HL-60/S4 (cell line): ENCODE measurements around the gene LSM14A.
"Not testable (repeated sequence)": the region's sequence is repeated elsewhere in the genome, so short reads cannot be mapped to it uniquely, and the experiment has no call there.

Experiments used
- in situ Hi-C: fragments of 300-500 bp; cut with MboI; formaldehyde crosslinking; loops from 2 replicates; pipeline ENCODE4 v1.14.3; 2022; ENCODE audit warnings: low sequenced_read_pairs

The LSM14A gene

DNA sequence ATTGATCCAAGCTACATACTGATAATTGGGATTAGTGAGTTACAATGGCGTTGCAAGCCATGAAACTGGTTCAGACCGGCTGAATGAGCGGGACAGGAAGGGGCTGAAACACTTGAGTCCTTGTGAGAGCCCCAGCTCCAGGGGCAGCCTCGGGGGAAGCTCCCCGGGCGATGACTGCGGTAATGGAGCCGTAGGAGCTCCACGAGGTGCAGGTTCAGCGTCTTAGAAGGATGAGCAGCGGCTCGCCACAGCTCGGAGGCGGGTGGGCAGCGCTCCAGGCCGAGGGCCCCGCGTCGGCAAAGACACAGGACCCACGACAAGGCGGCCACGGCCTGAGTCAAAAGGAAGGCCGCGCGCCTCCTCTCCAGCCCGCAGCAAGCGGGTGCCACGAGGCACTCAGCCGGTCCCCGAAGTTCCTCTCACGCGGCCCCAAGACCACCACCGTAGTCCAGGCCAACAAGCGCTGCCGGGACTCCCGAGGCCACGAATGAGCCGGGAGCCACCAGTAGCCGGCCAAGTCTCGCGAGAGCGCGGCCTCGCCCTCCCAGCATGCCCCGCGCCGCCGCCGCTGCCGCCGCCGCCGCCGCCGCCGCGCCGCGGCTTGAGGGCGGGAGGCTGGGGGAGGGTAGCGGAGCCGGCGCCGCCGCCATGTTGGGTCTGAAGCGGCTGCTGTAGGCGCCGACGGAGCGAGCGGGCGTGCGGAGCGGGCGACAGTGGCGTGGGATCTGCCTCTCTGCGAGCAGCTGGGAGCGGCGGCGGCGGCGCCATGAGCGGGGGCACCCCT, at the start of gene LSM14A:
Gene LSM14A (plus strand): TSS at position 628 of the 784 bp plus-strand sequence. CDS start 139 bp downstream, at position 767.
- in situ Hi-C loops, result no loop called here

DNA sequence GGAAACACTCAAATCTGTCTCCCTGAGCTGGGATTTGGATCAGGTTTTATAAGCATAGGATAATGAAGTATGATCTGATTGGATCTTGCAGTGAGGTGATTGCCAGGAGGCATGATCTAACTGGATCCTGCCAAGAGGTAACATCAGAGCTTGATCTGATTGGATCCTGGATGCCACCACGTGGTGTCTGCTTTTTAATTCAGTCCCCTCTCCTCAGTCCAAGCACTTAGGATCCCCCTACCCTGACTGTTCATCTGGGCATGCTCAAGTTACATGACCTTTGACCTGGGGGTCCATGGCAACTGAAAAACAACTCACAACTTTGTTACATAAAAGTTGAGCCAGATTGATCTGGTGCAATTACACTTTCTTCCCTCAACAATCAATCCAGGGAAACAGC, 47.5 kb upstream of the LSM14A start:
- in situ Hi-C loops, result loop anchor here (25.0 kb wide), 1 partner anchor 688 kb away; no protein-coding TSS in a partner anchor

DNA sequence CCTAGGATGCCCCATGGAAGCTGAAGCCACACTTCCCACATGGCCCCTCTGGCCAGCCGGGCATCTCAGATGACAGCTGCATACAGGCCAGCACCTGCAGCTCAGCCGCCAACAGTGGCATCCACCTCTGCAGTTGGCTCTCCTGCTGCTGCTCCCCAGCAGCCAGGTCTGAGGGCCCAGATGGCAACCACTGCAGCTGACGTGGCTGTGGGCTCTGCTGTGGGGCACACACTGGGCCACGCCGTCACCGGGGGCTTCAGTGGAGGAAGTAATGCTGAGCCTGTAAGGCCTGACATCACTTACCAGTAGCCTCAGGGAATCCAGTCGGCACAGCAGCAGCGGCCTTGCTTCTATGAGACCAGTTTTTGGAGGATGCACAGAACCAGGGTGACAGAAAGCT, 45.3 kb upstream of the LSM14A start:
- in situ Hi-C loops, result no loop called here

DNA sequence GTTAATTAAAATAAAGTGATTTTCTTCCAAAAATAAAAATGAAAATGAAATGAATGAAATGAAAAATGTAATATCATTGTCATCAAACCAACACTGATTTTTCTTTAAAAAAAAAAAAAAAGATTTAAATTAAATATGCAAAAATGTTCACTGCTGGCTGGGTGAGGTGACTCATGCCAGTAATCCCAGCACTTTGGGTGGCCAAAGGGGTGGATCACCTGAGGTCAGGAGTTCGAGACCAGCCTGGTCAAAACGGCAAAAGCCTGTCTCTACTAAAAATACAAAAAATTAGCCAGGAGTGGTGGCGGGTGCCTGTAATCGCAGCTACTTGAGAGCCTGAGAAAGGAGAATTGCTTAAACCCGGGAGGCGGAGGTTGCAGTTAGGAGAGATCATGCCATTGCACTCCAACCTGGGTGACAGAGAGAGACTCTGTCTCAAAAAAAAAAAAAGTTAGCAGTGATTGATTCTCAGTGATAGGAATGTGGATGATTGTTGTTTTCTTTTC, 44.6 kb upstream of the LSM14A start:
- in situ Hi-C loops, result no loop called here

DNA sequence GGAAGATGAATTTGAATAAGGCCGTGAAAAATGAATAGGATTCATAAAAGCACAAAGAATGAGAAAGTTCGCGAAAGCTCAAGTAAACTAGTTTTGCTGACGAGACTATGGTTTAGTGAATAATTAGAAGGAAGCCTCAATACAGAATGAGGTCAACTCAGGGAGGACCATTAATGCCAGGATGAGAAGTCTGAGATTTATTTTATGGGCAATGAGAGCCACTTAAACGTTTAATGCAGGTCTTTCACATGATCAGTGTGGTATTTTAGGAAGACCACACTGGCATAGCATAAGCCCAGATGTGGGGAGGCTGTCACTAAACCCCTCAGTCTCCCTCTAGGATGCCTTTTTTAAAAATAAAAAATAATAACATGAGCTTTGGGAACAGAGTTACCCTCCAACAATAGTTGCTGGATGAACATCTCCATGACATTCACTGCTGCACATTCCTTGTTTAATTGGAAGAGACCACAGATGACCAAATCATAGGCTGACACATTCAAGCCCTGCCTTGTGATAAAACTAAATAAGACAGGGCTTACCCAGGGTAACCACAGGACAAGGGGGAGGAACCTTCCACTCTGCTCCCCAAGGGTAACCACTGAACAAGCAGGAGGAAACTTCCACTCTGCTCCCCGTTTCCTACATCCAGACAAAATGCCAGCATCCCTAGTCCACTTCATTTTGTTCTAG, 43.6 kb upstream of the LSM14A start:
- in situ Hi-C loops, result no loop called here

DNA sequence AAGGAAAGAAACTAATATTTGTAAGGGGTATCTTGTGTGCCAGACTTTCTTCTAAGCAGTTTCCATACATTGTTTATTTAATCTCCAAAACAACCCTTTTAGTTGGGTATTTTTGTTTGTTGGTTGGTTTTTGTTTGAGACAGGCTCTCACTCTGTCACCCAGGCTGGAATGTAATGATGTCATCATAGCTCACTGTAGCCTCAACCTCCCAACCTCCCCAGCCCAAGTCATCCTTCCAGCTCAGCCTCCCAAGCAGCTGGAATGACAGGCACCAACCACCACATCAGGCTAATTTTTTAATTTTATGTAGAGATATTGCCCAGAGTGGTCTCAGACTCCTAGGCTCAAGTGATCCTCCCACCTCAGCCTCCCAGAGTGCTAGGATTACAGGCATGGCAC, 41.2 kb upstream of the LSM14A start:
- in situ Hi-C loops, result no loop called here

DNA sequence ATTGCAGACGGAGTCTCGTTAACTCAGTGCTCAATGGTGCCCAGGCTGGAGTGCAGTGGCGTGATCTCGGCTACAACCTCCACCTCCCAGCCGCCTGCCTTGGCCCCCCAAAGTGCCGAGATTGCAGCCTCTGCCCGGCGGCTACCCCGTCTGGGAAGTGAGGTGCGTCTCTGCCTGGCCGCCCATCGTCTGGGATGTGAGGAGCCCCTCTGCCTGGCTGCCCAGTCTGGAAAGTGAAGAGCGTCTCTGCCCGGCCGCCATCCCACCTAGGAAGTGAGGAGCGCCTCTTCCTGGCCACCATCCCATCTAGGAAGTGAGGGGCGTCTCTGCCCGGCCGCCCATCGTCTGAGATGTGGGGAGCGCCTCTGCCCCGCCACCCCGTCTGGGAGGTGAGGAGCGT, 40.2 kb upstream of the LSM14A start:
- in situ Hi-C loops, result not testable (repeated sequence)

DNA sequence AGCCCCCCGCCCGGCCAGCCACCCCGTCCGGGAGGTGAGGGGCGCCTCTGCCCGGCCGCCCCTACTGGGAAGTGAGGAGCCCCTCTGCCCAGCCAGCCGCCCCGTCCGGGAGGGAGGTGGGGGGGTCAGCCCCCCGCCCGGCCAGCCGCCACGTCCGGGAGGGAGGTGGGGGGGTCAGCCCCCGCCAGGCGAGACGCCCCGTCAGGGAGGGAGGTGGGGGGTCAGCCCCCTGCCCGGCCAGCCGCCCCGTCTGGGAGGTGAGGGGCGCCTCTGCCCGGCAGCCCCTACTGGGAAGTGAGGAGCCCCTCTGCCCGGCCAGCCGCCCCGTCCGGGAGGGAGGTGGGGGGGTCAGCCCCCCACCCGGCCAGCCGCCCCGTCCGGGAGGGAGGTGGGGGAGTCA, 39.6 kb upstream of the LSM14A start:
- in situ Hi-C loops, result not testable (repeated sequence)

DNA sequence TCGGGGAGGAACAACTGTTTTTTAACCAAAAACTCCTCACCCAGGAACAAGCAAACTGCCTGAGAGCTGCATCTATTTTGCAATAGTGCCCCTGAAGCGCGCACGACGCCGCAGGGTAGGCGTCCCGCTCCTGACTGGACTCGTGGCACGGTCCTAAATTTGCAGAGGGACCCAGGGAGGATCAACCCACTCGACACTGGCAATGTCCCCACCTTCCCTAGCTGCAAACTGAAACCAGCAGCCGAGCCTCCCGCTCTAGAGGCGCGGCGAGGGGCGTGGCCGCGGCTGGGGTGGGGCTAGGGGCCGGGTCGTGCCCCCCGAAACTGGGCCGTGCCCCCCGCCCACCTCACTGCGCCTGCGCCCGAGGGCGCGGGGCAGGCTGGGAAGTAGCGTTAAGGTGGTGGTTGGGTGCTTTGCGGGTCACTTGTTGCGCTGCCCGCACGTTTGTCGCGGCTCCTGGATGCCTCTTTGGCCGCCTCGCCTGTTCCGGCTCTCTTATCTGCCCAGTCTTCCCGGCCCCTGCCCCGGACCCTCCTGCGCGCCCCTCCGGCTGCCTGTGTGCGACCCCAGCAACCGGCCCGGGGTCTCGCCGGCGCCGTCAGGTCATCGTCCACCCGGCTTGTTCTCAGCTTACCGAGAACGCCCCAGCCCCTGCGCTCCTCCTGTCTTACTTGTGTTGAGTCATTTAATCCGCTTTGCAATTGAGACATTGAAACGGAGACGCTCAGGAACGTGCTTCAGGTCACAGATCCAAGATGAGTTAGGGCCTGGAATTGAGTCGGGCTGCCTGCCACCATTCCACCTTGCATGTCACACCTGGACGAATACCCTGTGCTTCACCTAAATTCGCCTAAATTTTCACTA, 37.9 kb upstream of the LSM14A start:
- in situ Hi-C loops, result no loop called here

DNA sequence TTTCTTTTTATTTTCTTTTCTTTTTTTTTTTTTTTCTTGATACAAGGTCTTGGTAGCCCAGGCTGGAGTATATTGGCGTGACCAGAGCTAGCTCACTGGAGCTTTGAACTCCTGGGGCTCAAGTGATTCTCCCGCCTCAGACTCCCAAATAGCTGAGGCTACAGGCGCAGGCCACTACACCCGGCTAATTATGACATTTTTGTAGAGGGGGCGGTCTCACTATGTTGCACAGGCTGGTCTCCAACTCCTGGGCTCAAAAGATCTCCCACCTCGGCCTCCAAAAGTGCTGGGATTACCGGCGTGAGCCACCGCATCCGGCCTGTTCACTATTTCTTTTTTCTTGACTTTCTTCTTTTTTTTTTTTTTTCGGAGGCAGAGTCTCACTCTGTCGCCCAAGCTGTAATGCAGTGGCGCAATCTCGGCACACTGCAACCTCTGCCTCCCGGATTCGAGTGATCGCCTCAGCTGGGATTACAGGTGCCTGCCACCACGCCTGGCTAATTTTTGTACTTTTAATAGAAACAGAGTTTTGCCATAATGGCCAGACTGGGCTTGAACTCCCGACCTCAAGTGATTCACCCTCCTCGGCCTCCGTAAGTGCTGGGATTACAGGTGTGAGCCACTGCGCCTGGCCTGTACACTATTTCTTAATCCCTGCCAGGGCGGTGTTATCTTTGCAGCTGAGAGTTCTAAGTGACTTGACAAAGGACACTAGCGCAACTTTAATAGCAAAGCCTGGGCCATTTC, 37.1 kb upstream of the LSM14A start:
- in situ Hi-C loops, result no loop called here

DNA sequence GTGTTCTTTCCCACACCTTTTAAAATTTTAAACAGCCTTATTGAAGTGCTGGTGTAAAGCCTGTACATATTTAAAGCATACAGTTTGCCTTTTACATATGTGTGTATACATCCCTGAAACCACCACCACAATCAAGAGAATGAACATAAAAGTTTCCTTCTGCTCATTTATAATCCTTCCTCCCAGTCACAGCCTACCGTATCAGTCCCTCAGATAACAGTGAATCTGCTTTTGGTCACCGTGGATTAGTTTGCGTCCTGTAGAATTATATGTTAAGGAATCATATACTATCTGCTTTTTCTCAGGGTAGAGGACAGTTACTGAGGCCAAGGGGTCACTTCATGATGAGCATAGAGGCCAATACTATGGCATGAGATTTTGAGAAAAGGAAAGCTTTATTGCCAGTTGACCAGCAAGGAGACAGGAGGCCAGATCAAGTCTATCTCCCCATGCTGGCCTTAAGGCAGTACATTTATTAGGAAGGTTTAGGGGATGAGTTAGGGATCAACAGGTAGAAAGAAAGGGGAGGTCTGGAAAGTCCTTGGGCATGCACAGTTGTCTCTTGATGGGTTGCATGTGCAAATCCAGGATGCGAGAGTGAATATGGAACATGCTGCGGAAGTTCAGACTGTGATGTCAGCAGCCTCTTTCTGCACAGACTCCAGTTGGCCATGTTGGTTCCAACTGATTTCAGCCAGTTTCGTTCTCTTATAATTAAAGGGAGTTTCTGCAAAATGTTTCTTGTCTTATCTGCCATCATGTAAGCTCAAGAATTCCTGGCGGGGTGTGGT, 36.3 kb upstream of the LSM14A start:
- in situ Hi-C loops, result no loop called here

DNA sequence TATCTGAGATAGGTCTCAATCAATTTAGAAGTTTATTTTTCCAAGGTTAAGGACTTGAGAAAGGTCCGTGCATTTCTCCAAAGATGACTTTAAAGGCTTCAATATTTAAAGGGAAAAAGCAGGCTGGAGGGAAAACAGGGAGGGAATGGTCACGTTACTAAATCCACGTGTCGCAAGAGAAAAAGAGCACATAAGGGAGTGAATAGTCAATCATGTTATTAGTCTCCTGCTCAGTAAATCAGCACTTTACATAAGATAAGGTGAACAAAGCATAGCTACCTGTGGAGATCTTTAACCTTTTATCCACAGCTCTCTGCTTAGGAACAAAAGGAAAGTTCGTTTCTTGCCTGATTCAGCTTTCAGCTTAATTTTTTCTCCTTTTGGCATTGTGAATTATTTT, 31.3 kb upstream of the LSM14A start:
- in situ Hi-C loops, result no loop called here

DNA sequence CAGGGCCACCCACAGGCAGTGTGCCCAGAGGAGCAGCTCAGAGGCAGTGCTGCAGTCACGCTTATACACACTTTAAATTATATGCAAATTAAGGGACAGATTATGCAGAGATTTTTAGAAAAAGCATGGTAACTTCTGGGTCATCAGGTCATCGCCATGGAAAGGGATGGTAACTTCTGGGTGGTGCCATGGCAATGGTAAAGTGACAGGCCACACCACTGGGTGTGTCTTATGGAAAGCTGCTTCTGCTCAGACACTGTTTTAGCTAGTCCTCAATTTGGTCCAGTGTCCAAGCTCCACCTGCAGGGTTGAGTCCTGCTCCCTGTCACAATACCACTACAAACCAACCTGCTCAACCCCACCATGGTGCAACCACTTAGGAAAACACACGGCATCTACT, 29.9 kb upstream of the LSM14A start:
- in situ Hi-C loops, result no loop called here

DNA sequence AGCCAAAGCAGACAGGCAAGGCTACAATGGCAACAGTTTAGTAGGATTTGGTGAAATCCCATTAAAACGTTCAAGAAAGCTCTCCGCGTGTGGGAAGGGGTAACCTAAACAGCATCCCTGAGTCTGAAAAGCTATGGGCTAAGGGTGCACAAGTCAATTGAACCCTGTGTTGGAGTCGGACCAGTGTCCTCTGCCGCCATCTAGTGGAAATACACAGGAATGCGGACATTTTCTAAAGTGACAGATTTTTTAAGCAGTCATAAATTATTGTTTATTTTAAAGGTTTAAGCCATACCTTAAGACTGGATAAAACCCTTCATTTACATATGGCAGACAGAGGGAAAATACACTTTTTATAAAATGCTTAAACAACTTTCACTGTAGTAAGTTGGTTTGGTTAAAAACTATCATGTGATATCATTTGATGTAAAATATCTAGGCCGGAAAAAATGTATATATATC, 26.5 kb upstream of the LSM14A start:
- in situ Hi-C loops, result no loop called here

DNA sequence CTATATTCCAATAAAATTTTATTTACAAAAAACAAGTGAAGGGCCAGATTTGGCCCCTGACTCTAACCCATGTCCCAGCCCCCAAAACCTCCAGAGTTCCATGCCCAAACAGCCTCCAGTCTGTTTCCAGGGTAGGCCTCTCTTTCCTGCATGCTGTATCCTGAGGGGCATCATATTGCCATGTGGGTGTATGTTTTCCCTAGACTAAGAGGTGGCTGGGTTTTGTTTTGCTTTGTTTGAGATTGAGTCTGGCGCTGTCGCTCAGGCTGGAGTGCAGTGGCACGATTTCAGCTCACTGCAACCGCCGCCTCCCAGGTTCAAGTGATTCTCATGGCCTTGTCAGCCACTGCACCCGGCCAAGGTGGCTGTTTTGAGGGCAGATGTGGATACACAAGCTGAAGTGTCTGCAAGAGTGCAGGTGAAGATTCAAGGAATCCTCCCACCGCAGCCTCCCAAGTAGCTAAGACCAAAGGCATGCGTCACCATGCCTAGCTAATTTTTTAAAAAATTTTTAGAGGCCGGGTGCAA, 23.6 kb upstream of the LSM14A start:
- in situ Hi-C loops, result no loop called here

DNA sequence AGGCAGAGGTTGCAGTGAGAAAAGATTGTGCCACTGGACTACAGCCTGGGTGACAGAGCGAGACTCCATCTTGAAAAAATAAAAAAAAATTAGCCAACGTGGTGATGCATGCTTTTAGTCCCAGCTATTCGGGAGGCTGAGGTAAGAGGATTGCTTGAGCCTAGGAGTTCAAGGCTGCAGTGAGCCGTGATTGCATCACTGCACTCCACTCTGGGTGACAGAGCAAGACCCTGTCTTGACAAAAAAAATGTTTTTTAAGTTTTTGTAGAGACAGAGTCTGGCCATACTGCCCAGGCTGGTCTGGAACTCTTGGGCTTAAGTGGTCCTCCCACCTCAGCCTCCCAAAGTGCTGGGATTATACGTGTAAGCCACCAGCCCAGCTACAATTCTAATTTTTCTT, 22.4 kb upstream of the LSM14A start:
- in situ Hi-C loops, result no loop called here

DNA sequence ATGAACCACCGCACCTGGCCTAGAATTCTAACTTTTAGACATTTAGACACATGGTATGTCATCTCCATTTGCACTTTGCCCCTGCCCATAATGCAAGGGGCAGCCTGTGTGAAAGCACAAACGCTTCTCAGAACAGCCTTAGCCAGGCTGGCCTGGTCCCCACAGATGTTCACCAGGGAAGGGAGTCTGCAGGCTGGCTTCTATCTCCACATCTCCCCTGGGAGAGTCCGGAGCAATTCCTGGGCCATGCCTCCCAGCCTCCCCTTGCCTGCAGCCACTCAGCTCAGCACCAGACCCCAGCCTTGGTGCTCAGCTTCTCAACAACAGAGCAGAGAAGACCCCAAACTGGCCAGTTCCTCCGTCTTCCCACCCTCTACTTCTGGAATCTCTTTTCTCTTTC, 21.7 kb upstream of the LSM14A start:
- in situ Hi-C loops, result no loop called here

DNA sequence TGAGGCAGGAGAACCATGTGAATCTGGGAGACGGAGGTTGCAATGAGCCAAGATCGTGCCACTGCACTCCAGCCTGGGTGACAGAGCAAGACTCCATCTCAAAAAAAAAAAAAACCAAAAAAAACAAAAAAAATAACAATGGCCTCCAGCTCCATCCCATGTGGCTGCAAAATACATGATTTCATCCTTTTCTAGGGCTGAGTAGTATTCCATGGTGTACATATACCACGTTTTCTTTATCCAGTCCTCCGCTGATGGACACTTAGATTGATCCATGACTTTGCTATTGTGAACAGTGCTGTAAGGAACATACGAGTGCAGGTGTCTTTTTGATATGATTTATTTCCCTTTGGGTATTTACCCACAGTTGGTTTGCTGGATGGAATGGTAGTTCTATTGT, 20.9 kb upstream of the LSM14A start:
- in situ Hi-C loops, result no loop called here

DNA sequence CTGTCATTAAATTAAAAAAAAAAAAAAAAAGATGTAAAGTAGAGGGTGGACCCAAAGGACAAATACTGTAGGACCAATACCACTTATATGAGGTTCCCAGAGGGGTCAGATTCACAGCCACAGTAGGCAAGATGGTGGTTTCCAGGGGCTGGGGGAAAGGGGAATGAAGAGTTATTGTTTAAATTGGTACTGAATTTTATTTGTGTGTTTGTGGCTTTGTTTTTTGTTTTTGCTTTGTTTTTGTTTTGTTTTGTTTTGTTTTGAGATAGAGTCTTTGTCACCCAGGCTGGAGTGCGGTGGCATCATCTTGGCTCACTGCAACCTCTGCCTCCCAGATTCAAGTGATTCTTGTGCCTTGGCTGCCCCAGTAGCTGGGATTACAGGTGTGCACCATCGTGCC, 17.9 kb upstream of the LSM14A start:
- in situ Hi-C loops, result no loop called here
